Measurements from ENCODE around the gene OLA1. TPM values are rescaled to one million over a fixed set of nuclear protein-coding genes. Genes with fewer than 3 reads are reported as not detected.

OLA1 gene
- total RNA-seq, 1 experiment from 2014 or later, result 182 TPM

DNA sequence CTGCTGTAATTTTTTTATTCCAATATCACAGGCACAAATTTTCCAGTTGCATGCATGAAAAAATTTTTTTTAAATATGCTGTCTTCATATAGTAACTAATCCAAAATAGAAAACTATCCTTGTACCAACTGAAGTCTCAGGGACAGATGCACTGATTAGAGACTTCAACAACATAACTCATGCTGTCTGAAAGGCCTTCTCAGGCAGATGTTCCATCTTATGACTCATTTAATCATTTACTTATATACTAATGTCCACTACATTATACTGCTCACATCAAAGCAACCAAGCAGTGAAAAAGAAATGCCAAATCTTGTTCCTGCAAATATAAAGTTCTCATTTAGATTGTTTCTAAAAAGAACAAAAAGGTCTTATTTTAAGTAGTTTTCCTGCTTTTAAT lies 53.1 kb downstream of the OLA1 start:
- Histone ChIP-seq H3K9ac (ENCODE audit: low read length) (no peak overlapping the region), H3K9me3 (ENCODE audit: low read length) (no peaks in the 10 kb centered on the region), H3K27me3 (ENCODE audit: low read length) (no peaks in the 10 kb centered on the region), H3K4me2 (ENCODE audit: low read length) (no peak overlapping the region), H3K36me3 (ENCODE audit: low read depth, low read length) (0 out of 2 replicates have a peak, but pooled peaks cover 4% of the 10 kb centered on the region), H3F3A (ENCODE audit: low read length, unreplicated experiment) (no peaks in the 10 kb centered on the region), H3K9me2 (replicated peaks; ENCODE audit: low read length) (no peaks in the 10 kb centered on the region), H3K4me1 (ENCODE audit: insufficient read depth, low read length) (no peaks in the 10 kb centered on the region), H4K20me1 (ENCODE audit: low read length) (no peaks in the 10 kb centered on the region), H3K27ac (ENCODE audit: low read length) (no peak overlapping the region), H3K79me2 (ENCODE audit: low read length) (peaks cover 61% of the 10 kb centered on the region), H2AFZ (ENCODE audit: low read length) (no peak overlapping the region), H3K4me3 (ENCODE audit: low read length) (no peak overlapping the region)
- TF ChIP-seq CTCF (conservative IDR thresholded peaks at IDR 0.05; ENCODE audit: low read depth, low read length) (no peak), EZH2phosphoT487 (IDR thresholded peaks at IDR 0.05; ENCODE audit: borderline replicate concordance, low read length) (no peak), EZH2 (IDR thresholded peaks at IDR 0.05; ENCODE audit: low read length, unreplicated experiment) (no peak)
- no peak for ATAC-seq
- POLR2A ChIA-PET (ENCODE audit: unreplicated experiment), result no interaction called here
- no peak for DNase-seq
- intact Hi-C loops (cut with micrococcal nuclease), result no loop called here
- CTCF ChIA-PET, result no interaction called here
- BruUV-seq (replicated peaks), result no TSS peak

DNA sequence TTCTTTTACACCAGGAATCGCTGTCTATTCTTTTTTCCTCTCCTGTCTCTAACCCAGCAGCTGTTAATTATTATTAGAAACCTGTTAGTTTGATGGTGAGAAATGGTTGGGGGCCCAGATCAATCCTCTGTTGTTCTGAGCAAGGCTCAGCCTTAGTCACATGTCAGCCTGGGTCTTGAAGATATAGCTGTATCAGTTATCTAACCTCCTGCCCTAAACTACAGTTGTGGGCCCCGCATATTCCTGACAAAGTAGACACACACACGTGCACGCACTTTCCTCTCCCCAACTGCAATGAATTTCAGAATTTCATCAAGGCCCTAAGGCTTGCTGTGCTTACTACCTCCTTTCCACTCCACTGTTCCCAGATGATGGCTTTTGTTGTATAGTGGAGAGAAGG lies 54.6 kb downstream of the OLA1 start:
- DNase-seq, result no peak
- ChIA-PET CTCF (no interaction called here), POLR2A (ENCODE audit: unreplicated experiment) (interaction anchor here (0.5 kb wide), 1 partner anchor 146 kb away, joined by 3 read pairs; no protein-coding TSS in a partner anchor)
- intact Hi-C loops (cut with micrococcal nuclease), result no loop called here
- no peak overlapping the region for H2AFZ ChIP-seq (ENCODE audit: low read length)
- H3K9me3 ChIP-seq (ENCODE audit: low read length), result no peaks in the 10 kb centered on the region
- TF ChIP-seq EZH2 (IDR thresholded peaks at IDR 0.05; ENCODE audit: low read length, unreplicated experiment), result no peak
- TF ChIP-seq EZH2phosphoT487 (IDR thresholded peaks at IDR 0.05; ENCODE audit: borderline replicate concordance, low read length), result no peak
- no peak for TF ChIP-seq CTCF (conservative IDR thresholded peaks at IDR 0.05; ENCODE audit: low read depth, low read length)
- no peaks in the 10 kb centered on the region for H3K27me3 ChIP-seq (ENCODE audit: low read length)
- H4K20me1 ChIP-seq (ENCODE audit: low read length), result 0 out of 2 replicates have a peak, but pooled peaks cover 5% of the 10 kb centered on the region
- no peak overlapping the region for H3K4me2 ChIP-seq (ENCODE audit: low read length)
- H3K9me2 ChIP-seq (replicated peaks; ENCODE audit: low read length), result no peaks in the 10 kb centered on the region
- no TSS peak for BruUV-seq (replicated peaks)
- H3K4me1 ChIP-seq (ENCODE audit: insufficient read depth, low read length), result no peaks in the 10 kb centered on the region
- no peak overlapping the region for H3K4me3 ChIP-seq (ENCODE audit: low read length)
- no peak overlapping the region for H3K9ac ChIP-seq (ENCODE audit: low read length)
- no peak overlapping the region for H3K27ac ChIP-seq (ENCODE audit: low read length)
- H3F3A ChIP-seq (ENCODE audit: low read length, unreplicated experiment), result no peaks in the 10 kb centered on the region
- no peak for ATAC-seq
- 0 out of 2 replicates have a peak, but pooled peaks cover 4% of the 10 kb centered on the region for H3K36me3 ChIP-seq (ENCODE audit: low read depth, low read length)
- H3K79me2 ChIP-seq (ENCODE audit: low read length), result peaks cover 64% of the 10 kb centered on the region

- no peak overlapping the region for H3K4me3 ChIP-seq (ENCODE audit: low read length)
- BruUV-seq (replicated peaks), result no TSS peak
- H2AFZ ChIP-seq (ENCODE audit: low read length), result no peak overlapping the region
- H4K20me1 ChIP-seq (ENCODE audit: low read length), result 0 out of 2 replicates have a peak, but pooled peaks cover 5% of the 10 kb centered on the region
- H3K4me2 ChIP-seq (ENCODE audit: low read length), result no peak overlapping the region
- ATAC-seq (no peak), DNase-seq (no peak)
- ChIA-PET POLR2A (ENCODE audit: unreplicated experiment) (no interaction called here), CTCF (no interaction called here)
- no peaks in the 10 kb centered on the region for H3K9me3 ChIP-seq (ENCODE audit: low read length)
- no peaks in the 10 kb centered on the region for H3K27me3 ChIP-seq (ENCODE audit: low read length)
- TF ChIP-seq CTCF (conservative IDR thresholded peaks at IDR 0.05; ENCODE audit: low read depth, low read length) (no peak), EZH2 (IDR thresholded peaks at IDR 0.05; ENCODE audit: low read length, unreplicated experiment) (no peak), EZH2phosphoT487 (IDR thresholded peaks at IDR 0.05; ENCODE audit: borderline replicate concordance, low read length) (no peak)
- no peaks in the 10 kb centered on the region for H3K4me1 ChIP-seq (ENCODE audit: insufficient read depth, low read length)
- no peaks in the 10 kb centered on the region for H3K9me2 ChIP-seq (replicated peaks; ENCODE audit: low read length)
- H3K36me3 ChIP-seq (ENCODE audit: low read depth, low read length), result peaks cover 4% of the 10 kb centered on the region; the same call in 1 of the 2 replicates
- no peak overlapping the region for H3K27ac ChIP-seq (ENCODE audit: low read length)
- intact Hi-C loops (cut with micrococcal nuclease), result no loop called here
- no peaks in the 10 kb centered on the region for H3F3A ChIP-seq (ENCODE audit: low read length, unreplicated experiment)
- H3K79me2 ChIP-seq (ENCODE audit: low read length), result peaks cover 67% of the 10 kb centered on the region
- no peak overlapping the region for H3K9ac ChIP-seq (ENCODE audit: low read length)
Observed at GRCh38 chr2:174192664-174193063, 55.7 kb downstream of the OLA1 start.

All from PC-3 (cell line).